KG1 (cell line): ENCODE results near the gene MAT1A.
"Not testable (repeated sequence)": the region's sequence is repeated elsewhere in the genome, so short reads cannot be mapped to it uniquely, and the experiment has no call there.

Experiments used
- DNase-seq: peaks from one replicate; lab custom pipeline; 2025; lab: John Stamatoyannopoulos, UW

The MAT1A gene

DNA sequence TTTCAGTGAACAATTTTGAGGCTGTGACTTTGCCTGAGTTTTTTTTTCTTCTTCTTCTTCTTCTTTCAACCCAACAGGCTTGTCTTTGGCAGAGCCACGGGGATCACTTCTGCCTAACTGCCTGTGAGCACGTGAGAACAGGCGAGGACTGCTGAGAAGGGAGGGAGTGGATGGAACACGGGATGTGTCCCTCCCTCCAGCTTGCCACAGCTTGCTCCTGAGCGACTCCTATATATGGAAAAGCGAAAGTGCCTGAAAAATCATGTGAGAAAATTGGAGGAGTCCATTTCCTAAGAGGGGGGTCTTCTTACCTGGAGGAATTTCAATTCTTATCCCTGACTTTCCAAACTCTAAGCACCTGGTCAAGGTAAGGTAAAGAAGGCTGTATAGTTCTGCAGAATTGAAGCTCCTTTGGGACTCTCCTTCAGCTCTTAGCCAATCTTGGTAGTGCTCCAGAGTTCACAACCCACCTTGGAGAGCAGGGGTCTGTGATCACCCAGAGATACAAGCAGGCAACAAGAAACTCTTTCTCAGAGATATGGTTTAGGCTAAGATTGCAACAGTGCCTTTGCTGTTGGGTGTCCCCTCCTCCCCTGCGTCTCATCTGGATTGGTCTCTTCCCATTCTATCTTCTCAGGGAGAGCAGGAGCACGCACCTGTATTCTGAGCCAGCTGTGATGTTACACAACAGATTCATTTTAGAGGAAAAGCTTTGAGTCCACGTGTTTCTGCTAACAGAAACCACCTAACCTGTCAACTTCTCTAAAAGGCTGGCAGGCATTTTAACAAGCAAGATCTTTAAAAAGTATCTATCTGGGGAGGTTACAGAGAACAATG lies at the start of gene MAT1A:
TSS of gene MAT1A (minus strand) at position 208 of the 837 bp plus-strand sequence. CDS start 235 bp downstream, outside the sequence.
- no peak for DNase-seq

- no peak for DNase-seq
Measured at GRCh38 chr10:80333983-80334382, 44.5 kb upstream of the MAT1A start.

DNA sequence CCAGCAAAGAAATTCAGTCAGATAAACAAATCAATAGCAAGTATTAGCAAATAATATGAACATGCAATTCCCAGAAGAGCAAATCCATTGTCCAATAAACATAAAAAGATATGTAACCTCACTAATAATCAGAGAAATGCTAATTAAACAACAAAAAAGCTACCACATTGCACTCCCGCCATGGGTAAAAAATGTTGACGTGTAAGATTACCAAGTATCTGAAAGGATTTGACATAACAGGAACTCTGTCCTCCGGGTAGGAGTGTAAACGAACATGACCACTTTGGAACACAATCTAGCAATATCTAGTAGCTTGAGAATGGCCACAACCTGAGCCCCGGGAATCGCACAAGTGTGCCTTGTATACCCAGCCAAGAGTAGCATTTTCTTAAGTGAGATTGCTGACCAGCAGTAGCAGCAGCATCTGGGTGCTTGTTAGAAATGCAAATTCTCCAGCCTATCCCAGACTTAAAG lies 35.5 kb upstream of the MAT1A start:
- DNase-seq: no peak

DNA sequence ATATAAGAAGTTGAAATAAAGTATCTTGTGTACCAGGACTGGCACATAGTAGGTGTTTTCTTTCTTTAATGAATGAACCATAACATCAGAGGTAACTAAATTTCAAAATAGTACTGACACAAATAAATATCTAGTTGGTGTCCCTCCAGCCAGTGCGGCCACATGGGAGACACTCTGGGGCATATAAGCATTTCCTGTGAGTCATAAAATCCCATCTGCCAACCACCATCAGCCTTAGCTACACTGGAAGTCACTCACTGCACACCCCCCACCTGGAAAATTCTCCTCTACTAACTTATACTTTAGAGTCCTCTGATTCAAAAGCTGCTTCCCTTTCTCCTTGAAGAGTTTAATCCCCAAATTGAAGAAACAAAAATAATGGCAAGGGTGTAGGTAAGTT lies 34.6 kb upstream of the MAT1A start:
- no peak for DNase-seq

DNA sequence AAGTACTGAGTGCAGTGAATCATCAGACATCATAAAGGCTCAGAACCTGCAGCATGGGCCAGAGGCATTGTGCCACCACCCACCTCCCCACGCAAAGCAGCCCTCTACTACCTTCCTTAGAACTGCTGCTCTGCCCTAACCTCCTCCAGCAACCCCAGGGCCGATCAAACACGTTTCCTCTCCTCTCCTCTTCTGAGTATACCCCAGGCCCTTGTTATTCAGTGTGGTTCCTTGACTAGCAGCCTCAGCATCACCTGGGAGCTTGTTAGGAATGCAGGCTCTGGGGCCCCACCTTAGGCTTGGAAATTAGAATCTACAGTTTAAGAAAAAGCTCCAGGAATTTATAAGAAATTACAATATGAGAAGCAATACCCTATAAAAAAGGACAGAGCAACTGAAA lies 33.9 kb upstream of the MAT1A start:
- DNase-seq: no peak

GRCh38 chr10:80322711-80323110 lies 33.3 kb upstream of the MAT1A start:
- DNase-seq: no peak

DNA sequence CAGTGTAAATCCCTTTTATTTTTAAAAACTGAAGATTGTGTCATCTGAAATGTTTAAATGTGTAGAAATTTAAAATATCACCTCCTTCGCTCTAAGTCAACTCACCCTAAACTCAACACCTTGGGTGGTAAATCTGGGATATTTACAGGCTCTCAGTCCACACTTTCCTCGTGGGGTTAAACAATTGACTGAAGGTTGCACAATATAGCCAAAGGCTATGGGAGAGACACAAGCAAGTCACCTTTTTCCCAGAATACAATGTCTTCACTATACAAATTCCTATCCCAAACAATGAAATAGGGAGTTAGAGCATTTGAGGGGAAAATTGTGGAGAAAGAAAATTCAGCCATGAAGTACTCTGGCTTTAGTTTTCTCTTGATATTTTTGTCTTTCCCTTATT lies 32.7 kb upstream of the MAT1A start:
- DNase-seq: no peak

- no peak for DNase-seq
Measured at GRCh38 chr10:80321183-80321582, 31.7 kb upstream of the MAT1A start.

- DNase-seq: no peak
Measured at GRCh38 chr10:80320377-80320776, 30.9 kb upstream of the MAT1A start.

DNA sequence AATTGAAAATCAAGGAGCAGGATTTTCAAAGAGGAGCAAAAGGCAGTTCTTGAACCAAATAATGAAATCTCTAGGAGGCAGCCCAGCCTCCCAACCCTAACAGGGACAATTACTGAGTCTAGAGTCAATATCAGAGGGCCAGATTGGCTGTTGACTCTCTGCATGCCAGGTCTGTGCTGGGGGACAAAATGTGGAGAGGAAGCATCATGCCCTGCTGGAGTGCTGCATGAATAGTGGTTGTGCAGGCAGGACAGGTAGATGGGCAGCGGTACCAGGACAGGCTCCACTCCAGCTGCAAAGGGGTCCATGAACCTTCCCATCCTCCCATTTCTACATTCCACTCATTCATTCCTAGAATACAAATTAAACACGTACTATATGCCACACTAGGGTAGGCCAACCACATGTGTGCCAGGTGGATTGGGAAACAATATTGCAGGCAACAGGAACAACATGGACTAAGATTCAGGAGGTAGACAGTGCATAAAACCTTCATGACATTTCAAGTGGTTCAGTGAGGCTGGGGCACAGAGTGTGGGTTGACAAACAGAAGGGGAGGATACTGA lies 30.4 kb upstream of the MAT1A start:
- DNase-seq: no peak

- no peak for DNase-seq
Measured at GRCh38 chr10:80319318-80319717, 29.9 kb upstream of the MAT1A start.

GRCh38 chr10:80318742-80319141 lies 29.3 kb upstream of the MAT1A start:
- DNase-seq: no peak

GRCh38 chr10:80315391-80315790 lies 25.9 kb upstream of the MAT1A start:
- DNase-seq: no peak

DNA sequence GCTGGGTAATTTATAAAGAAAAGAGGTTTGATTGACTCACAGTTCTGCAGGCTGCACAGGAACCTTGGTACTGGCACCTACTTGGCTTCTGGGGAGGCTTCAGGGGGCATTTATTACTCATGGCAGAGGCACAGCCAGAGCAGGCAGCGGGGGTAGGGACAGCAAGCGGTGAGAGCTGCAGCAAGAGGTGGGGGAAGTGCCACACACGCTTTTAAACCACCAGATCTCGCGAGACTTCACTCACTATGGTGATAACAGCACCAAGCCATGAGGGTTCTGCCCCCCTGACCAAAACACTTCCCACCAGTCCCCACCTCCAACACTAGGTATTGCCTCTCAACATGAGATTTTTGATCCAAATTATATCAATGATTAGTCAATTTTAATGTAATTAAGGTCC lies 24.1 kb upstream of the MAT1A start:
- no peak for DNase-seq

DNA sequence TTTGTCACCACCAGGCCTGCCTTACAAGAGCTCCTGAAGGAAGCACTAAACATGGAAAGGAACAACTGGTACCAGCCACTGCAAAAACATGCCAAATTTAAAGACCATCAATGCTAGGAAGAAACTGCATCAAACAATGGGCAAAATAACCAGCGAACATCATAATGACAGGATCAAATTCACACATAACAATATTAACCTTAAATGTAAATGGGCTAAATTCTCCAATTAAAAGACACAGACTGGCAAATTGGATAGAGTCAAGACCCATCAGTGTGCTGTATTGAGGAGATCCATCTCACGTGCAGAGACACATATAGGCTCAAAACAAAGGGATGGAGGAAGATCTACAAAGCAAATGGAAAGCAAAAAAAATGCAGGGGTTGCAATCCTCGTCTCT lies 16.5 kb upstream of the MAT1A start:
- DNase-seq: not testable (repeated sequence)

GRCh38 chr10:80296942-80297341 lies 7.5 kb upstream of the MAT1A start:
- DNase-seq: no peak

DNA sequence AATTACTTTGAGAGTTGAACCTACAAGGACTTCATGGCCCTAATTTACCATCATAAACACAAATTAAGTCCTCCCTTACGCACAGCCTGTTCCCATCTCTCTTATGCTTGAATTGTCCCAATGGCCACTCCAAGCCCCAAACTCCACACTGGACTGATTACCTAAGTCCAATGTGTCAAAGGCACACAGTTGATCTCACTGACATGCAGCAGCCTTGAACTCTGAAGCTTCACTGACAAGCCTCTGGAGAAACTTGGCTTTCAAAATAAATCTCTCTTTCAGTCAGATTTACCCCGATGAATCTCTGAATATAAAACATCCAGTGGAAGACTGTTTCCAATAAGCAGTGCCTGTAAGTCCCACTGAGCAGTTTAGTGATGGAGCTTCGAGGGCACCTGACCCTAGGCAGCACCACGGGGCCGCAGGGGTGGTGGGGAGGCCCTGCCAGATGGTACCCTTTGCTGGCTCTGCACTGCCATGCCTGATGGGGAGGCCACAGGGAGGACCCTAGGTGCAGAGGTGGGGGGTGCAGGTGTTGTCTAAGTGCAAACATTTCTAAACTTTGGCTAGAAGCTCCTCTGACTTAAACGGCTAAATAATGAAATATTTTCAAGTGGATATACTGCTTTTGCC lies 3.3 kb upstream of the MAT1A start:
- no peak for DNase-seq

- no peak for DNase-seq
Measured at GRCh38 chr10:80290474-80291220, 1.2 kb upstream of the MAT1A start.

- no peak for DNase-seq
Measured at GRCh38 chr10:80288849-80289248, 609 bp downstream of the MAT1A start.

GRCh38 chr10:80284522-80284921 lies 4.9 kb downstream of the MAT1A start:
- no peak for DNase-seq

- no peak for DNase-seq
Measured at GRCh38 chr10:80283536-80284199, 5.8 kb downstream of the MAT1A start.

- DNase-seq: no peak
Measured at GRCh38 chr10:80283119-80283518, 6.3 kb downstream of the MAT1A start.
